Ishikawa (cell line): ENCODE data around the gene HAPLN2.

Experiments
- CEBPB ChIP-seq: IDR thresholded peaks from 2 replicates; pipeline ENCODE4 v1.6.1; 2012
- CREB1 ChIP-seq: IDR thresholded peaks from 2 replicates; pipeline ENCODE4 v1.6.1; 2012; ENCODE audit warnings: low read depth
- EGR1 ChIP-seq: IDR thresholded peaks from 2 replicates; pipeline ENCODE4 v1.6.1; 2012
- EP300 ChIP-seq: IDR thresholded peaks from 2 replicates; pipeline ENCODE4 v1.6.1; 2012; ENCODE audit warnings: borderline replicate concordance
- FOXM1 ChIP-seq: IDR thresholded peaks from 2 replicates; pipeline ENCODE4 v1.6.1; 2012; ENCODE audit warnings: low read depth, borderline replicate concordance
- MAX ChIP-seq: IDR thresholded peaks from 2 replicates; pipeline ENCODE4 v1.6.1; 2012
- NFIC ChIP-seq: IDR thresholded peaks from 2 replicates; pipeline ENCODE4 v1.6.1; 2012
- RAD21 ChIP-seq: IDR thresholded peaks from 2 replicates; pipeline ENCODE4 v1.6.1; 2012; ENCODE audit warnings: low read depth
- REST ChIP-seq: IDR thresholded peaks from 2 replicates; pipeline ENCODE4 v1.6.1; 2012; ENCODE audit warnings: low read depth, mild to moderate bottlenecking
- TAF1 ChIP-seq: IDR thresholded peaks from 2 replicates; pipeline ENCODE4 v1.6.1; 2012; ENCODE audit warnings: low read depth, mild to moderate bottlenecking
- TCF12 ChIP-seq: IDR thresholded peaks from 2 replicates; pipeline ENCODE4 v1.6.1; 2012; ENCODE audit warnings: low read depth
- TEAD4 ChIP-seq: IDR thresholded peaks from 2 replicates; pipeline ENCODE4 v1.6.1; 2012
- USF1 ChIP-seq: IDR thresholded peaks from 2 replicates; pipeline ENCODE4 v1.6.1; 2012
- YY1 ChIP-seq: IDR thresholded peaks from 2 replicates; pipeline ENCODE4 v1.6.1; 2012; ENCODE audit warnings: low read depth
- ZBTB7A ChIP-seq: IDR thresholded peaks from 2 replicates; pipeline ENCODE4 v1.6.1; 2012; ENCODE audit warnings: low read depth

The HAPLN2 gene

DNA sequence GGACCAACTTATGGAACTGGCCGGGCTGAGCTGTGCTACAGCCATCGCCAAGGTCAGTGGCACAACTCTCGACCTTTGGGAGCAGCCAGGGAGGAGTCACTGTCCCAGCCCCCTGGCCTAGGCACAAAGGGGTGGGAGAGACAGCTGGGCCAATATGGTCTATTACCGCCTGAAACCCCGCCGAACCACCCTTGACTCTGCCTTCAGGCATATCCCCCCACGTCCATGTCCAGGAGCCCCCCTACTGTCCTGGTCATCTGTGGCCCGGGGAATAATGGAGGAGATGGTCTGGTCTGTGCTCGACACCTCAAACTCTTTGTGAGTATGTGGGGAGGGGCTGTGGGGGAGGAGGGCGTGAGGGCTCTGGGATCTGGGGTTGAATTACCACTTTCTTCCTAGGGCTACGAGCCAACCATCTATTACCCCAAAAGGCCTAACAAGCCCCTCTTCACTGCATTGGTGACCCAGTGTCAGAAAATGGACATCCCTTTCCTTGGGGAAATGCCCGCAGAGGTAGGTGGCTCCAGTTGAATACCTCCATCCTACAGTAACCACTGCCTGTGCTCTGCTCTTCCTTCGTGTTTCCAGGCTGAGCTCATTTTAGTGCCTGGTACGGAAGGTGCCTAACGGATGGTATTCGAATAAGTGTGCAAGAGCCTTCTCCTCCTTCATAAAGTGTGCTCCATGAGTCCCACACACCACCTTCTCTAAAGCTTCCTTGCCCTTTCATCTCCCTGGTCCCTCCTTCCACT is 26.9 kb upstream of the HAPLN2 start:
- TF ChIP-seq TAF1 (no peak), TCF12 (no peak), NFIC (no peak), MAX (no peak), CEBPB (no peak), RAD21 (no peak), EGR1 (no peak), FOXM1 (no peak), TEAD4 (no peak), EP300 (no peak), ZBTB7A (no peak), USF1 (no peak), REST (no peak), YY1 (no peak), CREB1 (no peak)

GRCh38 chr1:156592910-156593660 is 26.1 kb upstream of the HAPLN2 start:
- TF ChIP-seq TAF1 (no peak), EP300 (no peak), TEAD4 (no peak), YY1 (no peak), TCF12 (no peak), USF1 (no peak), RAD21 (no peak), MAX (no peak), ZBTB7A (no peak), CEBPB (no peak), CREB1 (no peak), NFIC (no peak), REST (no peak), FOXM1 (no peak), EGR1 (no peak)

DNA sequence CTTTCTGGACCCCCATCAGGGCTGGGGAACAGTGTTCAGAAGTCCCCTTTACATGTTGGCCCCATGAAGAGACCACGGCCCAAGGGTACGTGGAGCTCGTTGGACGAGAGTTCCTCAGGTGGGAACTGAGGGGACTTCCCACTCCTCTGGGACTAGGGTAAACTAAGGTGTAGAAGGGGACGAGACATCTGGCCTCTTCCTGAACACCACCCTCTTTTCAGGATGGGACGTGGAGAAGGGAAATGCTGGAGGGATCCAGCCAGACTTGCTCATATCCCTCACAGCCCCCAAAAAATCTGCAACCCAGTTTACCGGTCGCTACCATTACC is 25.6 kb upstream of the HAPLN2 start:
- no peak for TF ChIP-seq TAF1
- no peak for TF ChIP-seq TEAD4

DNA sequence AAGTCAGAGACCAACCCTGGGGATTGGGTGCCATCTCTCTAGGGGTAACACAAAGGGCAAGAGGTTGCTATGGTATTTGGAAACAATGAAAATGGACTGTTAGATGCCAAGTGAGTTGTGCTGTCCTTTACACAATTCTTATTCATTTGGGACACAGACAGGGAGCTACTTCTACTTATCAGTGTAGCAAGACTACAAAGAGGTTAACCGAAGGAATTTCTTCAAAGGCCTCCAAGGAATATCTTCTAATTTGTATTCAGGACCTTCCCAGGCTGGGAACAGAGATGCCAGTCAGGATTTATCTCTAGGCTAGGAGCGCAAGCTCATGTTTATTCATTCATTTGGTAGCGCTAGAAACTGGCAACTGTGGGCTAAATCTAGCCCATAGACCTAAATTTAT is 25.0 kb upstream of the HAPLN2 start:
- TF ChIP-seq YY1 = no peak
- TF ChIP-seq USF1 = no peak
- no peak for TF ChIP-seq RAD21
- no peak for TF ChIP-seq EP300
- TF ChIP-seq ZBTB7A = no peak
- no peak for TF ChIP-seq TAF1
- TF ChIP-seq FOXM1 = no peak
- no peak for TF ChIP-seq NFIC
- no peak for TF ChIP-seq TCF12
- no peak for TF ChIP-seq TEAD4
- TF ChIP-seq MAX = no peak

DNA sequence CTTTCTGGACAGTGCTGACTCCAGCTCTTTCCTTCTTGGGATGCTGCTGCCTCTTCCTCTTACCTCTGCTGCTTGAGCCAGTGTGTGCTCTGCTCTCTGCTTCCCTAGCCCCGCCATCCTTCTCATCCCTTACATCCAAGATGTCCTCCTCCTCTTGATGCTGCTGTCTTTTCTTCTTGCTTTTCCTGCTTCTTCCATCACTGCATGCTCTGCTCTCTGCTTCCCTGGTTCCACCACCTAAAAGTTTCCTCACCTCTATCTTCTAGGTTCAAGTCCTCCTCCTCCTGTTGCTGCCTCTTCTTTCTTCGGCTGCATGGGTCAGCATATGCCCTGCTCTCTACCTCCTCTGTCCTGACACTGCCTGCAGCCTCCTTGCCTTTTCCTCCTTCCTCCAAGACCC is 24.2 kb upstream of the HAPLN2 start:
- TF ChIP-seq EGR1 = no peak
- no peak for TF ChIP-seq TAF1
- TF ChIP-seq RAD21 = no peak
- no peak for TF ChIP-seq EP300
- TF ChIP-seq YY1 = no peak
- TF ChIP-seq MAX = no peak
- no peak for TF ChIP-seq TEAD4
- TF ChIP-seq NFIC = no peak
- TF ChIP-seq CEBPB = no peak
- TF ChIP-seq USF1 = no peak
- TF ChIP-seq TCF12 = no peak
